ENCODE results near the gene GAK.
"Not testable (repeated sequence)": the region's sequence is repeated elsewhere in the genome, so short reads cannot be mapped to it uniquely, and the experiment has no call there.

GAK gene

DNA sequence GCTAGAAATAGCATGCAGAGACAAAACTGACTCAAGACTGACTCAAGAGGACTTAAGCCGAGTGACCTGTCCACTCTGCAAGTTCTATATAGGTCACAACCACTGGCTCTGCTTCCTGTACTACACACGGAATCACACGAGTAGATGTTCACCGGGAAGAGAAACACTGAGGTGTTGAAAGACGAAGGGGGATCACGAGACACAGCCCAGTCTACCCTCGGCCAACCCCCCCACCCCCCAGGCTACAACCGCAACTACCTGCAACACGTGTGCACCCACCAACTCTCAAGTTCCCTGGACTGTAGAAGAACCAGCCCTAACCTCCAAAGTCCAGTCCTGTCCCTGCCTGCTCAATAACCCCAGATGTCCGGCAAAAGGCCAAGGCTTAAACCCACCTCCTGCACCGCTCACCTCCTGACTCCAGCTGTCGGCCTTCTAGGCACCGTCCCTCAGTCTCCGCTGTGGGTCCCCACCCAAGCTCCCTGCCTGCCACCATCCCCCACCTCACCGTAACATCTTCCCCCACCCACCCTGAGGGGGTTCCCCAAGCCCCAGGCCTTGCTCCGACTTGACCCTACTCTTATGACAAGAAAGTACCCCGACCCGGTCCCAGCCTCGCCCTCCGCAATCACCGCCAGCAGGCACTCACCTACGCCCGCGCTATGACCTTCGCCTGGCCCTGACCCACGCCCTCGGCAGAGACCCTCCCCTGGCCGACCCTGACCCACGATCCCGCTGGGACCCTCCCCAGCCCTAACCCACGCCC lies 739 bp downstream of the GAK start:
- intact Hi-C loops (cut with DNase I), result loop anchor here (5.0 kb wide), 1 partner anchor 149 kb away; no protein-coding TSS in a partner anchor
- DNase-seq, result peak in 1 of 10 donors; percentile 41

GRCh38 chr4:930827-931193 lies 1.3 kb downstream of the GAK start:
- peak in 1 of 10 donors; percentile 47 for DNase-seq
- intact Hi-C loops (cut with DNase I), result loop anchor here (5.0 kb wide), 1 partner anchor 149 kb away; no protein-coding TSS in a partner anchor

- intact Hi-C loops (cut with DNase I), result loop anchor here (5.0 kb wide), 1 partner anchor 148 kb away; no protein-coding TSS in a partner anchor
- no peak for DNase-seq
These were observed 2.0 kb downstream of the GAK start for GRCh38 chr4:930028-930551.

GRCh38 chr4:929096-929765 lies 2.9 kb downstream of the GAK start:
- DNase-seq, result peak in 2 of 10 donors; percentile 55
- intact Hi-C loops (cut with DNase I), result no loop called here

DNA sequence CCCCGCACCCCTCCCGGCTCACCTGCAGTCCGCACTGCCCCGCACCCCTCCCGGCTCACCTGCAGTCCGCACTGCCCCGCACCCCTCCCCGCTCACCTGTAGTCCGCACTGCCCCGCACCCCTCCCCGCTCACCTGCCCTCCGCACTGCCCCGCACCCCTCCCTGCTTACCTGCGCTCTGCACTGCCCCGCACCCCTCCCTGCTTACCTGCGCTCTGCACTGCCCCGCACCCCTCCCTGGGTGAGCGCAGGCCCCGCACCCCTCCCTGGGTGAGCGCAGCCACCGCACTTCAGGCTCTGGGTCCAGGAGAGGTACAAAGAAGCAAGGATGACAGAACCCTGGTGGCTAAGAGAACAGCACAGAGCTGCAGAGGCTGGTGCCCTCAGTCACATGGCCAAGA lies 4.5 kb downstream of the GAK start:
- peak in 2 of 10 donors; percentile 8 to 30 for DNase-seq
- intact Hi-C loops (cut with DNase I), result not testable (repeated sequence)

DNA sequence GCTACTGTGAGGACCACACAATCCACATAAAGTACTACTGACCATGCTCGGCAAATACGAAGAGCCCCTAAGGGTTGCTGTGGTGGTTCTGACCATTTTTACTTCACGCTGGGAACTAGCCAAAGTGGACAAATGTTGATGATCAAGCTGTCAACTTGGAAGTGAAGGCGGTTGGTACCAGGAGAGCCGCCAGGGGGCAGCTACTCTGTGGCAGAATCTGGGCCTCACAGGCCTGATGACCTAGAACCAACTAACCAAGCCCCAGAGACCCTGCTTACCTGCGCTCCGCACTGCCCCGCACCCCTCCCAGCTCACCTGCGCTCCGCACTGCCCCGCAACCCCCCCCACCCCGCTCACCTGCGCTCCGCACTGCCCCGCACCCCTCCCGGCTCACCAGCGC lies 5.6 kb downstream of the GAK start:
- DNase-seq, result peak in 2 of 10 donors; percentile 41 to 47
- intact Hi-C loops (cut with DNase I), result no loop called here

DNA sequence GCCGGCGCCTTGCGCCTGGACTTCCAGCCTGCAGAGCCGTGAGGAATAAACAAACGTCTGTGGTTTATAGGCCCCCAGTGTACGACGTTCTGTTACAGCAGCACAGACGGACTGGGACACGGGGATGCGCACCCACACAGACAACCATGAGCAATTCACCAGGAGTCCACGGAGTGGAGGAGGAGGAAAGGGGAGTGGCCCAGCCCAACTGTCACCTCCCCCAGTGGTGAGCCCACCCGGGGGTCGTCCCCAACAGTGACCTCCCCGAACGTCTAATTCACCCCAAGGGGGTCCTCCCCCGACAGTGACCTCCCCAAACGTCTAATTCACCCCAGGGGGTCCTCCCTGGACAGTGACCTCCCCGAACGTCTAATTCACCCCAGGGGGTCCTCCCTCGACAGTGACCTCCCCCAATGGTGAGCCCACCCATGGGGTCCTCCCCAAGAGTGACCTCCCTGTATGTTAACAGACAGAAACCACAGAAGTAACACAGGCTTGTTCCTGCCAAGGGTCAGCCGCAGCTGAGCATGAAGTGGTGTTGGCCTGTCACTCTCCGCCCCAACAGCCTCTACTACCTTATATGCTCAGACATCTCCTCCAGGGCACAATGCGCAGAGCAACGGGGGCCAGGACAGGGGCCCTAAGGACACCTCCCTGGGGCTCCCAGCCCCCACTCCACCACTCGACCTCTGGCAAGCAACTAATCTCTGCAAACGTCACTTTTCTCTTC lies 6.2 kb downstream of the GAK start:
- intact Hi-C loops (cut with DNase I), result no loop called here
- DNase-seq, result peak in 2 of 10 donors; percentile 46 to 74

DNA sequence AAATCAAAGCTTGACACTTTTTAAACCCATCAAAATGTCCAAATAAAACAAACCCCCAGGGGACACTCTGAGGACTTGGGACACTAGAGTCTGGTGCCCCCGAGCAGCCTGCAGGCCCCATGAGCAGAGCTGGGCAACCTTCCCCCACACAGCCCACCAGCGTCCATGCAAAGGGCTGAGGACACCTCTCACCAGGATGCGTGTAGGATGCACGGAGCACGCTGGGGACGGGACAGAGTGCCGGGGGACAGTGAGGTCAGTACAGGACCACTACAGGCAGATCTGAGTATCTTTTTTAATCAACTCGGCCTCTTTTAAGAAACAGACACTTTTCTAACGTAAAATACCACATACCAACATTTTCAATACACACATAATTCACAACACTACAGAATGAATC lies 6.9 kb downstream of the GAK start:
- DNase-seq, result peak in 2 of 10 donors; percentile 31 to 63
- intact Hi-C loops (cut with DNase I), result no loop called here

GRCh38 chr4:924107-925096 lies 7.7 kb downstream of the GAK start:
- intact Hi-C loops (cut with DNase I), result no loop called here
- DNase-seq, result peak in 2 of 10 donors; percentile 37 to 39

DNA sequence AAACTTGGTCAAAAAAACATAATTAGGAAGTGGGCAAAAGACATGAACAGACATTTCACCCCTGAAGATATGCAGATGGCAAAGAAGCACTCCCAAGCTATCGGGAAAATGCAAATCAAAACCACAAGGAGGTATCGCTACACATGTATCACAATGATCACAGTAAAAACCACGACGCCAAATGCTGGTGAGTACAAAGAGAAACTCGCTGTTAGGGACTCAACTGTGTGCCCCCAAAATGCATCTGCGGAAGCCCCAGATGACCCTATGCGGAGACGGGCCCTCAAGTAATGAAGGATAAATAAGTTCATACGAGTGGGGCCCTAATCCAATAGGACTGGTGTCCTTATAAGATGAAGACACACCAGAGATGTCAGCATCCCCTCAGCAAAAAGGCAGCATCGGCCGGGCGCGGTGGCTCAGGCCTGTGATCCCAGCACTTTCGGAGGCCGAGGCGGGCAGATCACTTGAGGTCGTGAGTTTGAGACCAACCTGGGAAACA lies 10.2 kb downstream of the GAK start:
- DNase-seq, result peak in 2 of 10 donors; percentile 70 to 81
- intact Hi-C loops (cut with DNase I), result no loop called here

GRCh38 chr4:919004-919680 lies 13.0 kb downstream of the GAK start:
- peak in 2 of 10 donors; percentile 54 to 72 for DNase-seq

GRCh38 chr4:918591-918990 lies 13.5 kb downstream of the GAK start:
- peak in 1 of 10 donors; percentile 21 for DNase-seq
- intact Hi-C loops (cut with DNase I), result not testable (repeated sequence)

More at GRCh38 chr4:919004-919680, 13.0 kb downstream of the GAK start:
- intact Hi-C loops (cut with DNase I), result not testable (repeated sequence)

DNA sequence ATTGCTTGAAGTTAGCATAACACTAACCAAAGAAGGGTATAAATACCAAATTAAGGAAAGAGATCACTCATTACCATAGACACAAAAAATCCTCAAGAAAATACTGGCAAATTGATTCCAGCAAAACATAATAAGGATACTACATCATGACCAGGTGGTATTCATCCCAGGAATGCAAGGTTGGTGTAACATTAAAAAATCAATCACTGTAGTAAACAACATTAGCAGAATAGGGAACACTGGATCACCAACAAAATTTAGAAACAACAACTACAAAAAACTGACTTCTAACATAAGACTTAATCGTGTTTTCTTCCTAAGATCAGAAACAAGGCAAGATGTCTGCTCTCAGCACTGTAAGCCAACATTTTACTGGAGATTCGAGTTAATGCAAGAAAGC lies 14.1 kb downstream of the GAK start:
- DNase-seq, result no peak
- intact Hi-C loops (cut with DNase I), result no loop called here

- DNase-seq, result peak in 2 of 10 donors; percentile 26 to 55
- intact Hi-C loops (cut with DNase I), result no loop called here
These were observed 14.7 kb downstream of the GAK start for GRCh38 chr4:917466-917865.

DNA sequence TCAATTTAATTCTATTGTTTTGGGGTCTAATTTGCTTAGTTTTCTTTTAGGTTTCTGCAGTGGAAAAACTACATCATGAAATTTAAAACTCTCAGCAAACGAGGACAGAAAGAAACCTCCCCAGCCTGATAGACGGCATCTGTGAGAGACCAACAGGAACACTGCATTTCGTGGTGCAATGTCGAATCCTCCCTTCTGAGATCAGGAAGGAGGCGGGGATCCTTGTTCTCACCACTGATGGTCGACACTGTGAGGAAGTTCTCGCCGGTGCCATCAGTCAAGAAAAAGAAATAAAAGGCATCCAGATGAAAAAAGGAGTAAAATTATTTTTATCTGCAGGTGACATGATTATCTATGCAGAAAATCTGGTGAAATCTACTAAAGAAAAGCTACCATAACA lies 16.5 kb downstream of the GAK start:
- peak in 3 of 10 donors; percentile 6 to 46 (median 35) for DNase-seq
- intact Hi-C loops (cut with DNase I), result no loop called here

DNA sequence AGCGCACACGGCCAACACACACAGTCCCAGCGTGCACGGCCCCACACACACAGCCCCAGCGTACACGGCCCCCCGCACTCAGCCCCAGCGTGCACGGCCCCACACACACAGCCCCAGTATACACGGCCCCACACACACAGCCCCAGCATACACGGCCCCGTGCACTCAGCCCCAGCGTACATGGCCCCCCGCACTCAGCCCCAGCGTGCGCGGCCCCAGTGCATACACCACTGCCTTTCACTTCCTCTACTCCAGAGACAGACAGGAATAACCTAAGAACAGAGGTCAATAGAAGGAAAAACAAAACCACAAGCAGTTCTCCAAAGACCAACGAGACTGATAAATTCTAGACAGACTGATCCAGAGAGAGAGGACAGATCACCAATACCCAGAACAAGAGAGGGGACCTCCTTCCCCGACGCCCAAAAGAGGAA lies 17.1 kb downstream of the GAK start:
- DNase-seq, result peak in 4 of 10 donors; percentile 4 to 77 (median 44)
- intact Hi-C loops (cut with DNase I), result no loop called here

DNA sequence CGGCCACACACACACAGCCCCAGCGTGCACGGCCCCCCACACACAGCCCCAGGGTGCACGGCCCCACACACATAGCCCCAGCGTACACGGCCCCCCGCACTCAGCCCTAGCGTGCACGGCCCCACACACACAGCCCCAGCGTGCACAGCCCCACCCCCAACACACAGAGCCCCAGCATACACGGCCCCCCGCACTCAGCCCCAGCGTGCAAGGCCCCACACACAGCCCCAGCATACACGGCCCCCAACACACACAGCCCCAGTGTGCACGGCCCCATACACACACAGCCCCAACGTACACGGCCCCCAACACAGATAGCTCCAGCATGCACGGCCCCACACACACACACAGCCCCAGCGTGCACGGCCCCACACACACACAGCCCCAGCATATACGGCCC lies 17.6 kb downstream of the GAK start:
- intact Hi-C loops (cut with DNase I), result no loop called here
- DNase-seq, result peak in 3 of 10 donors; percentile 14 to 49 (median 42)

DNA sequence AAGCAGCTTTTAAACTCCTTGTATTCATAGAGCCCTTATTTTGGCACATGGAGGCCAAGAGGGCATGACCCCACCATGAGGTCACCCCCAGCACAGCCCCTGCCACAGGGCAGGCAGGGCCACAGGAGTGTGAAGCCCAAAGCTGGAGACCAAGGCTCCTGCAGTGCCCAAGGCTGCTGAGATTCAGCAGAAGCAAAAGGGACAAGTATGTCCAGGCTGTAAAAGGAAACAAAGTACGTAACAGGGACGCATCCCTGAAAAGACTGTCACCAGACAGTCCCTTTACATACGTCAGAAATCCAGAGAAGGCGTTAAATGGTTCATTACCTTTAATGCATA lies 18.9 kb downstream of the GAK start:
- intact Hi-C loops (cut with DNase I), result no loop called here
- DNase-seq, result peak in 4 of 10 donors; percentile 9 to 47 (median 44)
